ENCODE data around the gene KIF2A.

The KIF2A gene

DNA sequence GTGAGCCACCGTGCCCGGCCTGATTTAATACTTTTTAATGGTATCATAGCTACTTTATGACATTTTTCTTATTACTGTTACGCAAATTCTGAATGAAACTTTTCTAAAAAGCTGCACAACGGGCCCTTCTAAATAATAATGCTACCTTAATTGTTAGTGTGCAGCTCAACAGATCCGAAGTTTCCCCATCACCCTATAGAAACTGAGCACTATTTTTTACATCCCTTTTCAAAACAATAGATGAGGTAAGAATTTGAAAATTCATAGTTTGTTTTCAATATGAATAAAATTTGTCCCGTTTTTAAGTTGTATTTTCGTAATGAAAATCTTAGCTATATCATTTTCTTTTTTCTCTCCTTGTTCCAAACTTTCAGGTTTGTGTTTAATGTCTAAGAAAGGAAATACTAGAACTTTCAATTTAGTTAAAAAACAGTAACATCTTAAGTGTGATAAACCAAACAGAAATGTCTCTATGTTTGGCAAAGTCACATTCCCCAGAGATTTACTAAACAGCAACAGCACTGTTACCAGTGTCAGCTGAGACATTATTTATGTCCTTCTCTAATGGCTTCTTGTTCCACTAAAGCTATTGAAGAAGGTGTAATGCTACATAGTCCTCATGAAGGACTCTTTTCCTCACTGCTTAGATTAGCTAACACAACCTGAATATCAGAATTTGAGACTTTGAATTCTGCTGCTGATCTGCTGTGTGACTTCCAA is 22.9 kb downstream of the KIF2A start:
- DNase-seq, result peak in 1 of 51 donors; percentile 15

DNA sequence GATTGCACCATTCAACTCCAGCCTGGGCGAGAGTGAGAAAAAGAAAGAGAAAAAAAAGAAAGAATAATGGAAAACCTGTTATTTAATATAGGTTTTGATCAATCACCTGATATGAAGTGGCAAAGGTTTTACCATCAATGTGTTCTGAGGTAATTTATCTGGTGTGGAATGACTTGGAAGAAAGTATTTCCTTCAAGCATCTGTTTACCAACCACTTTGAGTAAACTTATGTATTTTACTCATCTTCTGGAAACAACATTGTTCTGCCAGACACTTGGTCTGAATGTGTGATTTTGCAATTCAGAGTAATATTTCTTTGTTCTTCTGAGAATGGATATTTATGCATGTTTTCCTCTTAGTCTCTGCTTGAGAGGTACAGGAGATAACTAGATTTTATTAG is 24.3 kb downstream of the KIF2A start:
- DNase-seq, result no peak

DNA sequence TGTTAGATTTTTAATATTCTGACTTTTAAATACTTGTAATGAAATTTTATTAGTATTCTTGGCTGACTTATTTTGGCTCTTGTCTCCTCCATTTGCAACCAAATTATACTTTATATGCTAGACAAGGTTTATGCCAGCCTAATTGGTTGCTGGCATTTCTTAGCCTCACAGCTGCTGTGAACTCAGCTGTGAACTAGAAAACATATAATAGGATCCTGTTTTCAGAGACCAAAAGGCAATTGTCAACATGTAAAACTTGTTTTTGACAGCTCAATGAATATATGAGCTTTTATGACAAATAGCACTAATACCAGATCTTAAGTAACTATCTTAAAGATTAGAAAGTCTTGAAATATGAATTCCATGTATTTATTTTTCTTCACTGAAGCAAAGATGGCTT is 25.9 kb downstream of the KIF2A start:
- DNase-seq, result peak in 4 of 51 donors; percentile 7 to 44 (median 14)

- DNase-seq, result peak in 6 of 51 donors; percentile 7 to 42 (median 16)
Measured at GRCh38 chr5:62333250-62333794, 27.3 kb downstream of the KIF2A start.

GRCh38 chr5:62334082-62334481 is 28.1 kb downstream of the KIF2A start:
- DNase-seq, result no peak

- DNase-seq, result peak in 1 of 51 donors; percentile 22
Measured at GRCh38 chr5:62340392-62340791, 34.4 kb downstream of the KIF2A start.

DNA sequence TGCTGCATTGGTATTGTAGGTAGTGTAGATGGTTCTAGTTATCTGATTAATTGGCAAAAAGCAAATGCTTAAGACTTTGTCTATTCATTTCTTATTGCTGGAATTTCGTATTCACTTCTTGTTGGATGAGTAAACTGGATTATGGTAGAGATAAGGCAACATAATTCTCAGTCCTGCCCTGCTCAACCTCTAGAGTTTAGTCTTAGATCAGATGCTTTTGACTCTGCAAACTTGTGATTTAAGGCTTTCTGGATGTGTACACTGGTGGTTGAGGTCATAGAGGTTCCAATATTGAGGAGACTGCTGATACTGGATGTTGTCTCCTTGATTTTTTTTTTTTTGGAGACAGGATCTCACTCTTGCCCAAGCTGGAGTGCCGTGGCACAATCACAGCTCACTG is 35.0 kb downstream of the KIF2A start:
- DNase-seq, result no peak

DNA sequence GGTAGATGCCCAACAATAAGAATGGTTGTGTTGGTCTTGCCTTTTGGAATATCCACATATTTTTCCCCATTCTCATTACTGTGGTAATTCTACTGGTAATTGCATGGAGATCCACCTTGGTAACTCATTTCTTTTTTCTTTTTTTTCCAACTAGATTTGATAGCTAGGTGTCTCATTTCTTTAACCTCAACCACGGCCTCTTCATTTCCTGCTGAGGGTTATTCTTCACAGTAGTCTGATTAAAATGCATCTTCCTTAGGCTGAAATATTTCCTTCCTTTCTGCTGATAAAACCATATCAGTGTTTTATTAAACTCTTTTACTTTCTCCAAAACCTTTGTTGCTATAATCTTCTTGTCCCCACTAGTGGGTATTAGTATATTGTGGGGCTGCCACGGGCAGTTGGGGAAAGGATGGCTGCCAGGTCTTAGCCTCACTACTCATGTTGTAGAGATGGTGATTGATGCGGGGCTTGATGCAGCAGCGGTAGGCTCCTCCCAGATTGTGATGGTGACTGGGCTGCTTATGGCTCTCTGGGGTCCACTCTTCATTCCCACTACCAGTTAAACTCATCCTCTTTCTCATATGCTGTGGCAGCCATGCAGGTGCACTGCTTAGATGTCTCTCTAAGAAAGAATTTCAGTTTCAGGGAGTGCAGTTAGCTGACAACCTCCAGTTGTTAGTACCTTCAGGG is 35.9 kb downstream of the KIF2A start:
- DNase-seq, result no peak

- no peak for DNase-seq
Measured at GRCh38 chr5:62342476-62342837, 36.5 kb downstream of the KIF2A start.

DNA sequence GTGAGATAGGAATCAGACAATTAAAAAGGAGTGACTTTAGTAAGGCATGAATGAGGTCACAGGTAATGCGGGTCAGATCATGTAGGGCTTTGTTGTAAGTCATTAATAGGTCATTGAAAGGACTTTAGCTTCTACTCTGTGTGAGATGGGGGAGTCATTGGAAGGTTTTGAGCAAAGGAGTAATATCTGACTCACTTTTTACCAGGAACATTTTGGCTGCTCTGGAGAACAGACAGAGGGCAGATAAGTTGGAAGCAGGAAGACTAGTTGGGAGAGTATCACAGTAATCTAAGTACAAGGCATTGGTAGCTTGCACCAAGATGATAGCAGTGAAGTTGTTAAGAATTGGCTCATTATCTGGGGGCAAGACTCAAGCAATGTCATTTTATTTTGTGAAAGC is 37.4 kb downstream of the KIF2A start:
- no peak for DNase-seq

- no peak for DNase-seq
Measured at GRCh38 chr5:62346748-62347147, 40.7 kb downstream of the KIF2A start.

- no peak for DNase-seq
Measured at GRCh38 chr5:62347928-62348327, 41.9 kb downstream of the KIF2A start.

- DNase-seq, result no peak
Measured at GRCh38 chr5:62348723-62349481, 42.9 kb downstream of the KIF2A start.

DNA sequence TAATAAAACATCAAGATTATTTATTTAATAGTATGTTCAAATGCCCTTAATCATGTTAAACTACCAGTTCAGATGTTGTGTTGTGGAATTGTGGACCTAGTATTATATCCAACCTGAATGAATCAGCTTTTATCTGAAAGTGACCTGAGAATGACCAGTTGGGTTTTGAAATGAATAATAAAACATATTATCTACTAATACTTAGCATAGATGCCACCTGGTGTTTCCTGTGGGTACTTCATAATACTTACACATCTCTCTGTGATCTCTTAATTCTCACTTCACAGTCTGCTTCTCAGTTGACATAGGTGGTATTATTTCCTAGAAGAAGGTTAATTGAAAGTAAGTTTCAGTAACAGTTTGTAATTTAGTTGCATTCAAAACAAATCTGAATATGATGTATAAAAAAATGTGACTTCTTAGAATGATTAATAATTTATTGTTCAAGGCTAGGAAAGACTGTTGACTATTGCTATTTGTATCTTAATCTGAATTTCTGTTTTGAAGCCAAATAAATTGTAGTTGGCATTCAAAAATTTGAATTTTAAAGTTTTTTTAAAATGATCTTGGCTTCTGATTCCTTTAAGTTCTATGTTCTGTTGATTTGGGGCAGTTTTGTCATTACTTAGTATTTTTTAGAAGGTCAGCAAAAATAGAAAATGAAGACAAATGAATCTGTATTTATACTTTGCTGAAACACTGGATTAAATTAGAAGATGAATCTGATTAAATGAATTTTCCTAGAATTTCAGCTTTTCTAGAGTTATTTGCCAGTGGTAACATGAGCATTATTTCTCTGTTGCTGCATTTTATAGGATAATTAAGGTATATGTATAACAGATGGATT is 48.2 kb downstream of the KIF2A start:
- DNase-seq, result peak in 2 of 51 donors; percentile 8 to 36

GRCh38 chr5:62362701-62363100 is 56.7 kb downstream of the KIF2A start:
- no peak for DNase-seq

GRCh38 chr5:62369039-62369438 is 63.0 kb downstream of the KIF2A start:
- DNase-seq, result no peak

GRCh38 chr5:62371409-62371808 is 65.4 kb downstream of the KIF2A start:
- DNase-seq, result no peak

DNA sequence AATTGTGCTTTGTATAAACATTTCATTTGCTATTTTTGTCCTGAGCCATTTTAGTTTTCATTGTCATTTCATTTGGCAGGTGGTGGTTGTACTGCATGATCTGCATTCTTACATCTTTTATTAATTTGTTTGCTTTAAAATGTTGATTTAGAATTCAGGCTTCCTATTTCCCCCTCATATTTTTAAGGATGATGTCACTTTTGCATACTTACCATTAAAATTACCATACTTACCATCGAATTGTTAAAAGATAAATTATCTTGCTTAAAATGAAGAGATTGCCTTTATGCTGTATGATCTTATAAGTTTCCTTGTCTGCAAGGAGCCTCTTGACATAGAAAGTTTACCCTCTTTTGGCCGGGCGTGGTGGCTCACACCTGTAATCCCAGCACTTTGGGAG is 66.6 kb downstream of the KIF2A start:
- DNase-seq, result no peak

DNA sequence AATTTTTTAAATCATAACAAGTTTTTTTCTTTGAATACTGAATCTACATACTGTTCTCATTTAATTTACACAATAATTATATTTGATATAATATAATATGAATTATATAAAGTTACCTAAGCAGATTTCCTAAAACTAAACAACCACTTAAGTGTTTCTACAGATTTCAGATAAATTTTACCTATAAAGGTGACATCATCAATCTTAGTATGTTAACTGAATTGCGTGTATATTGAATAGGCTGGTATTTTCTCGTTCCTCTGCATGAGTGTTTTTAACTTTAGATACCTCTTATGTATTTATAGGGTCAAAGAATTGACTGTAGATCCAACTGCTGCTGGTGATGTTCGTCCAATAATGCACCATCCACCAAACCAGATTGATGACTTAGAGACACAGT is 67.4 kb downstream of the KIF2A start:
- DNase-seq, result no peak

DNA sequence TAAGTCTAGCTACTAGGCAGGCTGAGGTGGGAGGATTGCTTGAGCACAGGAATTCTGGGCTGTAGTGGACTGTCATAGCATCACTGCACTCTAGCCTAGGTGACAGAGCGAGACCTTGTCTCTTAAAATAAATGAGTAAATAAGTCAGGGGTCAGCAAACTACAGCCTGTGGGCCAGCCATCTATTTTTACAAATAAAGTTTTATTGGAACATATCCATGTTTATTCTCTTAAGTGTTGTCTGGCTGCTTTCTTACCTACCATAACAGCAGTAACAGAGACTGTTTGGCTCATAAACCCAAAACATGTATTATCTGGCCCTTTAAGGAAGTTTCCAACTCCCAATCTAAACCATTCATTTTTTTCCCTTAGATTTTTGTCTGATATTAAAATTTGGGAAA is 68.1 kb downstream of the KIF2A start:
- DNase-seq, result no peak

GRCh38 chr5:62375627-62376026 is 69.6 kb downstream of the KIF2A start:
- no peak for DNase-seq
